HS-5 (cell line): Measurements from ENCODE around the gene PCP2.
"Not testable (repeated sequence)": the region's sequence is repeated elsewhere in the genome, so short reads cannot be mapped to it uniquely, and the experiment has no call there.

Experiments
- DNase-seq: peaks from one replicate; pipeline ENCODE4 v3.0.0-alpha.2; 2012; ENCODE audit warnings: low read depth

The PCP2 gene

DNA sequence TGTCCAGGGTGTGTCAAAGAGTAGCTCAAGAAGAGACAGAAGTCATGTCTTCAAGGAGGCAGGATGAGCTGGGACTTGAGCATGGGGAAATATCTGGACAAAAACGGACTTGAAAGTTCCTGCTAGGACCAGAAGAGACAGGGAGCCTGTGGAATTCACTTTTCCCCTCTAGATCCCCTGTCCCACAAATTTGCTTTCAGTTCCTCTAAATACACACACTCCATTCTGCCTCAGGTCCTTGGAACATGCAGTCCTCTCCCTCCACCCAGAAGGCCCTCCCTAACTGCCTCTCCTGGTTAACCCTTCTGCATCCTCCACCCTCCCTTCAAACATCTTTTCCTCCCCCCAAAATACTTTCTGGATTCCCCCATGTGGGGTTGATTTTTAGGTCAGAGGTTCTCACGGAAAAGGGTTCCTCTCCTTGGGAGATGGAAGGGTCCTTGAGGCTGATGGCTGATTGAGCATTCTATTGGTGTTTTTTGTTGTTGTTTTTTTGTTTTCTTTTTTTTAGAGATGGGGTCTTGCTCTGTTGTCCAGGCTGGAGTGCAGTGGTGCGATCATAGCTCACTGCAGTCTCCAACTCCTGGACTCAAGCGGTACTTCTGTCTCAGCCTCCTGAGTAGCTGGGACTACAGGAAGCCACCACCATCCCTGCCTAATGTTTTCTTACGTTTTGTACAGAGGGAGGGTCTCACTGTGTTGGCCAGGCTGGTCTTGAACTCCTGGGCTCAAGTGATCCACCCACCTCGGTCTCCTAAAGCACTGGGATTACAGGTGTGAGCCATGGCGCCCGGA is 28.4 kb upstream of the PCP2 start:
- DNase-seq, result no peak

DNA sequence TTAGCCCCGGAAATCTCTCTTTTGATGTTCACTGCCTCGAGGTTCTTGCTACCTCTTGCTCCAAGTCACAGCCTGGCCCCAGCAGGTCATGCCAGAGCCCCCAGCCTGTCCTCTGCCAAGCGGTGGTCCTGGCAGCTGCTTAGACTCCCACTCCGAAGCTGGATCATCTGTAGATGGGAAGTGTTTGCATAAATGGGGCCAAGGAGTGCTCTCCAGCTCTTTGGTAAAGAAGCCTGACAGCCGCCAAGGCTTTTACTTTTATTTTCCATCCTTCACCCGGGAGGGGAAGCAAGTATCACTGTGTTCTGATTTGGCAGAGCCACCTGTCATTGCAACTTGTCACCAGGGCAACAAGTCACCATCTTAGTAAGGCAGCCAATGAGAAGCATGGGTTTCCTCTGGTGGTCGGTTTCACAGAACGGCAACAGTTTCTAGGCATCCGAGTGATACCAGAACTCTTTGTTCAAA is 24.7 kb upstream of the PCP2 start:
- no peak for DNase-seq

DNA sequence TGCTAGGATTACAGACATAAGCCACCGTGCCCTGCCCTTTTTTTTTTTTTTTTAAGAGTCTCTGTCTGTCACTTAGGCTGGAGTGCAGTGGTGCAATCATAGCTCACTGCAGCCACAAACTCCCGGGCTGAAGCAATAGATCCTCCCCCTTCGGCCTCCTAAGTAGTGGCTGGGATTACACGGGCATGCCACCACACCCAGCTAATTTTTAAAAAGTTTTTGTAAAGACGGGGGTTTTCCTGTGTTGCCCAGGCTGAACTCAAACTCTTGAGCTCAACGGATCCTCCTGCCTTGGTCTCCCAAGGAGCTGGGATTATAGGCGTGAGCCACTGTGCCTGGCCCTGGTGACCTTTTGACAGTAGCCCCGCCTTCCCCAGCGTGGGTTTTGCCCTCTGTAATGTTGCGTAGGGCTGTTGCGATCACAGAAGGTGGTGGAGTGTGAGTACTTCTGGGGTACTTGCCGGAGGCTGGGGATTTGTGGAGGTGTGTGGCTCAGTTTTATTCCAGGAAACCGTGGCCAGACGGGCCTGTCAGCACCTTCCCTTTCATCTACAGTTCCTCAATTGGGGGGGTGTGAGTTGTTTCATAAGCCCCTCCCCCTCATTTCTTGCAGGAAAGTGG is 23.7 kb upstream of the PCP2 start:
- DNase-seq, result no peak

DNA sequence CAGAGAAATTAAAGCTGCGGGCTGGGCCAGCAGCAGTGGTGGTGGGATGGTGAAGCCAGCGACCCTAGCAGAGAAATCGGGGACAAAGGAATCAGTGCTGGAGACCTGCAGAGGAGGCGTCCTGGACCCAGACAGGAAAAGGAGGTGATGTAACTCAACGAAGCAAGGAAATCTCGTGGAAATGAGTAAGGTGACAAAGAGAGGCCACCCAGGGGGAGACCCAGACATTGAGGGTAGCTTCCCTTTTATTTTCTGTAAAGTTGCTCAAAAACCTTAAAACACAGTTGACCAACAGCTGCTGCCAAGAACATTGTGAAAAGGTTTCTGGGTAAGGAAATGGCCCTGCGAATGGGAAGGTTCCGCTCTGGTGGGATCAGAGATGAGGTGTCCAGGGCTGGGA is 22.1 kb upstream of the PCP2 start:
- no peak for DNase-seq

DNA sequence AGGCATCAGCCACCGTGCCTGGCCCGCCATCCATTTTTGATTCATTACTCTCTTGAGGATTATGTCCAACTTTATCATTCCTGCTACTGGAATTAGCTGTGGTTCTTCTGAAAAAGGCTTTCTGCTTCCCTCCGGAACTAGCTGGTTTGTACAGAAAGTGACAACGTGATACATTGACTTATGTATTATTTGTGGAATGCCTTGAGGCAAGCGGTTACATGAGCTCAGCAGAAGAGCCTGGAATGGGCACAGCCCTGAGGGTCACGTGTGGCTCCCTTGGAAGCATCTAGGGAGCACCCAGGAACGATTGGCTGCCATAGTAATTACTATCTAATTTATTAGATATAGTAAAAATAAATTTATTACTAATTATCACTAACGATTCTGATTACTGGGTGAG is 20.9 kb upstream of the PCP2 start:
- DNase-seq, result no peak

DNA sequence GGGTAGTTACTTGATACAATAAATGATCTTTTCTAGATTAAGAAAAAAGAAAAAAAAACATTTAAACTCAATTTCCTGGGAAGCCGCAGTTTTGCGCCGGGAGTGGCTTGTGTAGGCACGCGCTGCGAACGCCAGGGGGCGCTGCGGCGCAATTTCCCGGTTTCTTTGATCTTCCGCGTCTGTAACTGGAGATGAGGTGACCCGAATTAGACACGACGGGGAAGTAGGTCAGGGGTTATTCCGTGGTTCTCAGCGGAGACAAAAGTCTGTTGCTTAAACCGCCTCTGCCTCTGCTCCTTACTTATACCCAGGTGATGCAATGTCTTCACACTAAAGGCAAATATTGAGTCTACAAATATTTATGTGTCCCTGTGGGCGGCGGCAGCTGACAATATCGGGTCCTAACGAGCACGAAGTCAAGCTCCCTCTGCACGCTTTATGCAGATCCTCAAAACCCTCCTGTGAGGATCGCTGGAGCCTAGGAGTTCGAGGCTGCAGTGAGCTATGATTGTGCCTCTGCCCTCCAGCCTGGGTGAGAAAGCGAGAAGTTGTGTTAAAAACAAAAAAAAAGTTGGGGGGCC is 18.6 kb upstream of the PCP2 start:
- DNase-seq, result peak; percentile 41

DNA sequence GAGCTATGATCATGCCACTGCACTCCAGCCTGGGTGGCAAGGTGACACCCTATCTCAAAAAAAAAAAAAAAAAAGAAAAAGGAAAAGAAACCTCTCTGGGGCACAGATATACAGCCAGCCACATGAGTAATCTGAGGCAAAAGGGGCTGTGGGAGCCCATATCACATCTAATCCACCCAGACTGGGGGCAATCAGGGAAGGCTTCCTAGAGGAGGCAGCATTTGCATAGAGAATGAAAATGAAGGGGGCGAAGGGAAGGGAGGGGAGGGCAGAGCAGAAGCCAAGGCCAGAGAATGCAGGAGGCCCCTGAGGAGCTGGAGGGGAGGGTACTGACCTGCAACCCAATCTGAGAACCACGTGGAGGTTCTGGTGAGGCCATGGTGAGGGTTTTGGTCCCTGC is 16.6 kb upstream of the PCP2 start:
- DNase-seq, result no peak

DNA sequence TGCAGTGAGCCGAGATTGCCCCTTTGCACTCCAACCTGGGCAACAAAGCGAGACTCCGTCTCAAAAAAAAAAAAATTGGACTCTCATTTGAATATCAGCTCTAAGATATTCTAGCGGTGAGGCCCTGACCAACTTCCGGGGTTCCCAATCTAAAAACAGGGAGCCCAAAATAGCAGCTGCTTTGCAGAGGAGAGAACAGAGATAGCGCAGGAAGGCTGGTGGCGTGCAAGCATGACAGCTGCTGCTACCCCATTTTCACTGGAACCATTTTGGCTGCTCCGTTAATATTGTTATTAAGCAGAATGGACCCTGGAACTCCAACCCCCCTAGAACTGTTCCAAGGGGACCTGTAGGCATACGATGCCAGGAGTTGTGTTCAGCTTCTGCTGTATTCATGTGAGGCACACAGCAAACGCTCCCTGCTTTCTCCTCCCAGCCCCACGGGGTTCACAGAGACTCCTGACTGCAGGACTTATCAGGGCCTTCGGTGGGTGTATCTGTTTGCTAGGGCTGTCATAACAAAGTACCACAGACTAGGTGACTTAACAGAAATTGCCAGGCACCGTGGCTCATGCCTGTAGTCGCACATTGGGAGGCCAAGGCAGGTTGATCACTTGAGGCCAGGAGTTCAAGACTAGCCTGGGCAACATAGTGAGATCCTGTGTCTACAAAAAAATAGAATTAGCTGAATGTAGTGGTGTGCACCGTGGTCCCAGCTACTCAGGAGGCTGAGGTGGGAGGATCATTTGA is 14.9 kb upstream of the PCP2 start:
- no peak for DNase-seq

DNA sequence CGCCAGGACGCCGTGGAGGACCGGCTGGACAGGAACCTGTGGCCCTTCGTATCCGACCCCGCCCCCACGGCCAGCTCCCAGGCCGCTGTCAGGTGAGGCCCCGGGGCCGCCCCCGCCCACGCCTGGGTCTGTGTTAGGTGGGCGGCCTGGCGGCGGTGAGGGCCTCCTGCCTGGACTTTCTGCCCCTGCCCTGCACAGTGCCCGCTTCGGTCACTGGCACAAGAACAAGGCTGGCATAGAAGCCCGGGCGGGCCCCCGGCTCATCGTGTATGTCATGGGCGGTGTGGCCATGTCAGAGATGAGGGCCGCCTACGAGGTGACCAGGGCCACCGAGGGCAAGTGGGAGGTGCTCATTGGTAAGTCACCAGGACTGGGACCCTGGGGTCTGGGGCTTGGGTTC is 13.6 kb upstream of the PCP2 start:
- DNase-seq, result no peak

DNA sequence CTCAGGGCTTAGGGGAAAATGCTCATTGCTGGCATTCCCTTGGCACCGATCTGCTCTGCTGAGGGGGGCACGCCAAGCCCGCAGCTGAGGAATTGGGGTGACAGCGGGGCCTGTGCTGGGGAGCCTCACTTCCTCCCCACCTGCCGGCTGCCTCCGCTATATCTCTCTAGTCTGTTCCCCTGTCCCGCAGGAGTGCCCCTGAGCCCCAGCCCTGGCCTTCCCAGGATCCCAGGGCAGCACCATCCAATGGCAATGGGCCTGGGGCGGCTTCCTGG is 12.8 kb upstream of the PCP2 start:
- DNase-seq, result no peak

DNA sequence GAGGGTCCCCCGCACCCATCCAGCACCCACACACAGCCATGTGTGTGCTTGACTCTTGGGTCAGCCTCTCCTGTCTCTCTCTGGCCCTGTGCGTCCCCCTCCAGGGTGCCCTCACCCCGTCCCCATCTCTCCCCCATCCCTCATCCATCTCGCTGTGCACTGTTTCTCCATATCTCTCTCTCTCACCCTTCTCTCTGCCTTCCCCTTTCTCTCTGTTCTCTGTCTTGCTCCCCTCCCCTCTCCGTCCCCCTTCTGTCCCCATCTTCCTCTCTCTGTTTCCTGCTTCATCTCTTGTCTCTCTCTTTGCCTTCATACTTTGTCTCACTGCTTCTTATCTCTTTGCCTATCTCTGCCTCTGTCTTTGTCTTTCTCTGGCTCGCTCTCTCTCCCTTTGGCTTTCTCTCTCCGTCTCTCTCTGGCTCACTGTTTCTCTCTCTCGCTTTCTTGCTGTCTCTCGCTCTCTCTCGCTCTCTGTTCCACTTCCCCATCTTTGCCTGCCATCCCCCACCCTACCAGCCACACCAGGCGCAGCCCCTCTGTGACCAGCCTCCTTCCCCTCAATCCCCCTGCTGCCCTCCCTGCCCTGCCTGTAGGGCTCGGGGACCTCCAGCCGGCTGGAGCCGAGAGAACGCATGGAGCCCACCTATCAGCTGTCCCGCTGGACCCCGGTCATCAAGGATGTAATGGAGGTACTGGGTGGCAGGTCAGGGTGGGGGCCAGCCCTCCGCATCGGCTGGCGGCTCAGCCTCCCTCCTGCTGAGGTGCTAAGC is 12.3 kb upstream of the PCP2 start:
- no peak for DNase-seq

DNA sequence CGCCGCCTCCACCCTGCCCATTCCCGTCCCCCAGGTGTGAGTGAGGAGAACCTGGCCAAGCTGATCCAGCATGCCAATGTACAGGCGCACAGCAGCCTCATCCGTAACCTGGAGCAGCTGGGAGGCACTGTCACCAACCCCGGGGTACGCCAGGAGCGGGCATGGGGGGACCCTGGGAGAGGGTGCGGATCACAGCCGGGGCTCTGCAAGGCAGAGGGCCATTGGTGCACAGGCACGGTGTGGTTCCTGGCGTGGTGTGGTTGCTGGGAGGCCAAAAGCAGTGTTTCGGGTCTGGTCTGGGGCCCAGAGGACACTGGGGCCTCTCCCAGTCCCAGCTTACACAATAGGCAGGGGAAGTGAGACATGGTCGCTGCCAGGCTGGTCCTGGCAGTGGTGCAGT is 11.6 kb upstream of the PCP2 start:
- DNase-seq, result no peak

DNA sequence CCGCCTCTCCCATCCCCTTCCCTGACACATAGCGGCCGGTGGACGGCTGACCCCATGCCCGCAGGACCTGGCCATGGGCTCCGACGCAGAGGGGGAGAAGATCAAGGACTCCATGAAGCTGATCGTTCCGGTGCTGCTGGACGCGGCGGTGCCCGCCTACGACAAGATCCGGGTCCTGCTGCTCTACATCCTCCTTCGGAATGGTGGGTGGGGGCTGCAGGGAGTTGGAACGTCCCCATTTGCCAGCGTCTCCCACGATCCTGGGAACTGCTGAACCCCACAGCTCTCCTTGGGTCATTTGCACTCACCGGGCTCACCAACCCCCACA is 11.0 kb upstream of the PCP2 start:
- DNase-seq, result no peak

DNA sequence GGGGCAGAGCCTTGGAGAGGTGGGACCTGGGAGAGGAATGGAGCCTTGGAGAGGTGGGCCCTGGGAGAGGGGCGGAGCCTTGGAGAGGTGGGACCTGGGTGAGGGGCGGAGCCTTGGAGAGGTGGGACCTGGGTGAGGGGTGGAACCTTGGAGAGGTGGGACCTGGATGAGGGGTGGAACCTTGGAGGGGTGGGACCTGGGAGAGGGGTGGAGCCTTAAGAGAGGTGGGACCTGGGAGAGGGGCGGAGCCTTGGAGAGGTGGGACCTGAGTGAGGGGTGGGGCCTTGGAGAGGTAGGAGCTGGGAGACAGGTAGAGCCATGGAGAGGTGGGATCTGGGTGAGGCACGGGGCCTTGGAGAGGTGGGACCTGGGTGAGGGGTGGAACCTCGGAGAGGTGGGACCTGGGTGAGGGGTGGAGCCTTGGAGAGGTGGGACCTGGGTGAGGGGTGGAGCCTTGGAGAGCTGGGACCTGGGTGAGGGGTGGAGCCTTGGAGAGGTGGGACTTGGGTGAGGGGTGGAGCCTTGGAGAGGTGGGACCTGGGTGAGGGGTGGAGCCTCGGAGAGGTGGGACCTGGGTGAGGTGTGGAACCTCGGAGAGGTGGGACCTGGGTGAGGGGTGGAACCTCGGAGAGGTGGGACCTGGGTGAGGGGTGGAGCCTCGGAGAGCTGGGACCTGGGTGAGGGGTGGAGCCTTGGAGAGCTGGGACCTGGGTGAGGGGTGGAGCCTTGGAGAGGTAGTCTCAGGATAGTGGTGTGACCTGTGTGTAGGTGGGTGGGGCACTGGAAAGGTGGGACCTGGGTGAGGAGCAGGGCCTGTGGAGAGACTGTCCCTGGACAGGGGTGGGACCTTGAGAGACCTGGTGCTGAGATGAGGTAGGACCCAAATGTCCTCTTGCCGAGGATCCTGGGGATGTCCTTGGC is 10.4 kb upstream of the PCP2 start:
- not testable (repeated sequence) for DNase-seq

DNA sequence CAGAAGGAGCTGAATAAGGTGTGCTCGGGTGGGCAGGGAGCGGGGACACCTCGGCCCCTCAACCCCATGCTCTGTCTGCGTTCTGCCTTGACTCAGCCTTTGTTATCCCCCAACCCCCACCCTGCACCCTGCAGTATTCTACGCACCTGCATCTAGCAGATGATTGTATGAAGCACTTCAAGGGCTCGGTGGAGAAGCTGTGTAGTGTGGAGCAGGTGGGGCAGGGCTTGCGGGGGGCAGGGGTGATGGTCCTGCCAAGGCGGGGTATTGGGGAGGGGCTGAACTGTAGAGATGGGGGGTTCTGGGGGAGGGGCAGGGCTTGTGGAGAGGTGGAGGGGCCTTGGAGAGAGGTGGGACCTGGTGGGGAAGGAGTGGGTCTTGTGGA is 9.5 kb upstream of the PCP2 start:
- DNase-seq, result no peak

DNA sequence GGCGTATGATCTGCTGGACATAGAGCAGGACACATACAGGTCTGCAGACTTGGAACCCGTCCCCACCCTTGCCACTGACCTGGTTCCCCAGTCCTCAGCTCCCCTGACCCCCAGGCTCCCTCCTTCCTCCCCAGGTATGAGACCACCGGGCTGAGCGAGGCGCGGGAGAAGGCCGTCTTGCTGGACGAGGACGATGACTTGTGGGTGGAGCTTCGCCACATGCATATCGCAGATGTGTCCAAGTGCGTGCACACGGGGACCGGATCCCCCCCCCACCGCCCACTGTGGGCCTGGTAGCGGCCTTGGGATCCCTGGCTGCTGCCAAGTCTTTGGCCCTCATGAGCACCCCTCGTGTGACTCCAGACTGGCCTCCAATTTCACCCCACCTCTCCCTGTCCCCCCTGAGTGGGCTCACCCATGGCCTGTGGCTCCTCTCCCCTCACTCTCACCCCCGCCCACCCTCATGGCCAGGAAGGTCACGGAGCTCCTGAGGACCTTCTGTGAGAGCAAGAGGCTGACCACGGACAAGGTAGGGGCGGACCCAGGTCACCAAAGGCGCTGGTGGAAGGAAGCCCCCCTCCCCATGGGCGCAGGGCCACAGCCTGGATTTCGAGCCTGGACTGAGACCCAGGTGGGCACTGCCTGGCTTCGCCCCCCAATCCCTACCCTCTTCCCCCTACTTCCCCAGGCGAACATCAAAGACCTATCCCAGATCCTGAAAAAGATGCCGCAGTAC is 8.9 kb upstream of the PCP2 start:
- no peak for DNase-seq

DNA sequence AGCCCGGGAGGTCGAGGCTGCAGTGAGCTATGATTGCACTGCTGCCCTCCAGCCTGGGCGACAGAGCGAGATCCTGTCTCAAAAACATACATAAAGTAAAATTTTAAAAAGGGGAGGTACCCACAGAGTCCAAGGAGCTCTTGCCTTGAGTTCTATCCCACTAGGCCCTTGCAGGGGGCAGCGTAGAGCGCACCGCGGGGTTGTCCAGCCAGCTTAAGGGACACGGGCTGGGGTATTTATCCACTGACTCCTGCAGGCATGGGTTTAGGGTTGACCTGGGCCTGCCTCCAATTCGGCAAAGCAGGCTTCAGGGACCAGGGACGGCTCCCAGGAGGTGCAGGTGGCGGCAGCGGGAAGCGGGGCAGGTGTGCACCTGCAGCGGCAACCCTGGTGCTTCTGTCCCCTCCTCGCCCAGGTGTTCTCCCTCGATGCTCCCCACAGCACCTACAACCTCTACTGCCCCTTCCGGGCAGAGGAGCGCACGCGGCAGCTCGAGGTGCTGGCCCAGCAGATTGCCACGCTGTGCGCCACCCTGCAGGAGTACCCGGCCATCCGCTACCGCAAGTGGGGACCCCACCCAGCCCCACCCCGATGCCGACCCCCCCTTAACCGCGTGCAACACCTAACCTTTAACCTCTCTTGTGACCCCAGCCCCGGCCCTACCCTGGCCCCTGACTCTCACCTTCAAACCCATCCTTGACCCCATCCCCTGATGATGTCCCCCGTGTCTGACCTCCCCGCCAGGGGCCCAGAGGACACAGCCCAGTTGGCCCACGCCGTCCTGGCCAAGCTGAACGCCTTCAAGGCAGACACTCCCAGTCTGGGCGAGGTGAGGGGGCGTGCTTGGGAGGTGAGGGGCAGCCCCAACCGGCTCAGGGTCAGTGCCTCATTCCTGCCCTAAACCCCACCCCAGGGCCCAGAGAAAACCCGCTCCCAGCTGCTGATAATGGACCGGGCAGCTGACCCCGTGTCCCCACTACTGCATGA is 8.1 kb upstream of the PCP2 start:
- DNase-seq, result no peak

DNA sequence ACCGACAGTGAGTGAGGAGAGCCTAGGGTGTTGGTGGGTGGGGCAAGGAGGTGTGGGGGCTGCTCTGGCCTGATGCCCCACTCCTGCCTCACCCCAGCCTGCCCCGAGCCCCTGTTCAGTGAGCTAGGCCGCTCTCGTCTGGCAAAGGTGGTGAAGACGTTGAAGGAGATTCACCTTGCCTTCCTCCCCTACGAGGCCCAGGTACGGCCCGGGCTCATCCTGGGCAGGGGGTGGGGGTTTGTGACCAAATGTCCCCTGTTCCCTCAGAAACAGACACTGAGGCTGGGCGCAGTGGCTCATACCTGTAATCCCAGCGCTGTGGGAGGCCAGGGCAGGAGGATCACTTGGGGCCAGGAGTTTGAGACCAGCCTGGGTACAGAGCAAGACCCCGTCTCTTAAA is 7.3 kb upstream of the PCP2 start:
- no peak for DNase-seq

DNA sequence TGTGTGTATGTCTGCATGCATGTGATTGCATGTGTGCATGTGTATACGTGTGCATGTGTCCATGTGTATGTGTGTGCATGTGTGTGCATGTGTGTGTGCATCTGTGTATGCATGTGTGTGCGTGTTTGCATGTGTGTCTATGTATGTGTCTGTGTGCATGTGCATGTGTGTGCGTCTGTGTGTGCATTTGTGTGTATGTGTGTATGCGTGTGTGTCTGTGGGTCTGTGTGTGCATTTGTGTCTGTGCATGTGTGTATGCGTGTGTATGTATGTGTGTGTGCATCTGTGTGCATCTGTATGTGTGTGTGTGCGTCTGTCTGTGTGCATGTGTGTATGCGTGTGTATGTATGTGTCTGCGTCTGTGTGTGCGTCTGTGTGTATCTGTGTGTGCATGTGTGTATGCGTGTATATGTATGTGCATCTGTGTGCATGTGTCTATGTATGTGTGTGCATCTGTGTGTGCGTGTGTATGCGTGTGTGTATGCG is 6.4 kb upstream of the PCP2 start:
- DNase-seq, result no peak
